ENCODE data around the gene POGLUT3. TPM values are rescaled to one million over a fixed set of nuclear protein-coding genes. Genes with fewer than 3 reads are reported as not detected.

POGLUT3 gene
- polyA plus RNA-seq, 1 donor from 2014 or later = 0.31 TPM

DNA sequence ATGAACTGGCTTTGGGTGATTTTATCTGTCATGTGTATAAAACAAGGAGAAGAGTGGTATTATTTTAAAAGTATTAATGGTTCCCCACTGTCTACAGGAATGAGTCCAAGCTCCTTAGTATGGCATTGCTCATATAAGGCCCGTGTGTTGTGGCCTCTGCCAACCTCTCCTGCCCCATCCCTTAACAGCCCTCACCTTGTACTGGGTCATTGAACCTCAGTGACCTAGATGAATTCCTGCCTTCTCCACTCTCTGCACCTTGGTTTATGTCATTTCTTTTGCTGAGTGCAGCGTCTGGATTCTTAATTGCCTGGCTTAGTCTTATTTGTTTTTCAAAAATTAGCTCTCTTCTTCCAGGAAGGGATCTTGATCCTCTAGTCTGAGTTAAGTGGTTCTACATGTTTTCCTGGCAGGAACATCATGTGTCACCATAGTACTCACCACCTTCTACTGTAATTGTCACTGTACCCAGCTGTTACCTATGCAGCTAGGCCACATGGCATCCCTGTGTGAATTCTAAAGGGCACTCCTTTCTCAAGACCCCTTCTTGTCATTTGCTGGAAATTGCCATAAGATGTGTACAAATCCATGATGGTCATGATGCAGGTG, 36.2 kb upstream of the POGLUT3 start:
- no peaks in the 10 kb centered on the region for H3F3A ChIP-seq (ENCODE audit: insufficient read depth, low read length, poor library complexity, severe bottlenecking)
- no peaks in the 10 kb centered on the region for H3K79me2 ChIP-seq (replicated peaks; ENCODE audit: insufficient read depth, low read length)
- H2AFZ ChIP-seq (ENCODE audit: low read depth, low read length) = no peak overlapping the region
- no peaks in the 10 kb centered on the region for H4K20me1 ChIP-seq (ENCODE audit: insufficient read depth)
- H3K27ac ChIP-seq (ENCODE audit: low read length) = no peak overlapping the region
- H3K9me3 ChIP-seq (ENCODE audit: low read length) = no peaks in the 10 kb centered on the region
- H3K4me2 ChIP-seq (ENCODE audit: low read length) = no peak overlapping the region
- H3K4me3 ChIP-seq (ENCODE audit: low read length) = no peak overlapping the region
- no peak for TF ChIP-seq EP300 (conservative IDR thresholded peaks at IDR 0.05; ENCODE audit: poor library complexity, severe bottlenecking)
- no peak for TF ChIP-seq REST (IDR thresholded peaks at IDR 0.05; ENCODE audit: borderline replicate concordance)
- no peak for TF ChIP-seq SMC3 (conservative IDR thresholded peaks at IDR 0.05; ENCODE audit: poor library complexity)
- TF ChIP-seq MXI1 (conservative IDR thresholded peaks at IDR 0.05; ENCODE audit: poor library complexity, severe bottlenecking) = no peak
- no peak for TF ChIP-seq TAF1 (IDR thresholded peaks at IDR 0.05; ENCODE audit: low read depth)
- no peak for TF ChIP-seq EZH2 (IDR thresholded peaks at IDR 0.05; ENCODE audit: borderline replicate concordance, insufficient read depth, low read length, poor library complexity, severe bottlenecking)
- TF ChIP-seq RAD21 (conservative IDR thresholded peaks at IDR 0.05) = no peak
- TF ChIP-seq, protein P1, sequence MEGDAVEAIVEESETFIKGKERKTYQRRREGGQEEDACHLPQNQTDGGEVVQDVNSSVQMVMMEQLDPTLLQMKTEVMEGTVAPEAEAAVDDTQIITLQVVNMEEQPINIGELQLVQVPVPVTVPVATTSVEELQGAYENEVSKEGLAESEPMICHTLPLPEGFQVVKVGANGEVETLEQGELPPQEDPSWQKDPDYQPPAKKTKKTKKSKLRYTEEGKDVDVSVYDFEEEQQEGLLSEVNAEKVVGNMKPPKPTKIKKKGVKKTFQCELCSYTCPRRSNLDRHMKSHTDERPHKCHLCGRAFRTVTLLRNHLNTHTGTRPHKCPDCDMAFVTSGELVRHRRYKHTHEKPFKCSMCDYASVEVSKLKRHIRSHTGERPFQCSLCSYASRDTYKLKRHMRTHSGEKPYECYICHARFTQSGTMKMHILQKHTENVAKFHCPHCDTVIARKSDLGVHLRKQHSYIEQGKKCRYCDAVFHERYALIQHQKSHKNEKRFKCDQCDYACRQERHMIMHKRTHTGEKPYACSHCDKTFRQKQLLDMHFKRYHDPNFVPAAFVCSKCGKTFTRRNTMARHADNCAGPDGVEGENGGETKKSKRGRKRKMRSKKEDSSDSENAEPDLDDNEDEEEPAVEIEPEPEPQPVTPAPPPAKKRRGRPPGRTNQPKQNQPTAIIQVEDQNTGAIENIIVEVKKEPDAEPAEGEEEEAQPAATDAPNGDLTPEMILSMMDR (IDR thresholded peaks at IDR 0.05; ENCODE audit: poor library complexity, severe bottlenecking) = no peak
- no peak overlapping the region for H3K9ac ChIP-seq (ENCODE audit: low read length)
- no peaks in the 10 kb centered on the region for H3K36me3 ChIP-seq (ENCODE audit: insufficient read depth, low read length)
- H3K27me3 ChIP-seq (ENCODE audit: insufficient read depth, low read depth, low read length) = no peaks in the 10 kb centered on the region
- H3K9me2 ChIP-seq (ENCODE audit: insufficient read depth, low read length) = no peaks in the 10 kb centered on the region

DNA sequence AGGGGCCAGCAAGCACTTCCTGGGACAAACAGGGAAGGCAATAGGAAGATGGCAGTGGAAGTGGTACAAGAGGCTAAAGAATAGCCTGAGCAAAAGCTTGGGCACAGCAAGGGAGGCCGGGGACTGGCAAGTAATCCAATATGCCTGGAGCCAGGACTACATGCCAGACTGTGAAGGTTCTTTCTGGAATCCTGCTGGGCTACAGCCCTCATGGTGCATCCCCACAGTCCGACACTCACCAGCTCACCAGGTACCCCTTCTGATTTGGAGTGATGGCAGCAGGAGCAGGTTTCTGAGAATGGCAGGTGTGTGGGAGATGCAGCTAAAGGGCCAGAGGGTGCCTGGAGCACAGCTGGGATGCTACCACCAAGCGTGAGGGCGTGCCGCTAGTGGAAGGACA, 32.2 kb upstream of the POGLUT3 start:
- Histone ChIP-seq H2AFZ (ENCODE audit: low read depth, low read length) (no peak overlapping the region), H4K20me1 (ENCODE audit: insufficient read depth) (no peaks in the 10 kb centered on the region)

More for the DNA sequence above, 32.2 kb upstream of the POGLUT3 start:
- Histone ChIP-seq H3K9ac (ENCODE audit: low read length) (no peak overlapping the region), H3K27me3 (ENCODE audit: insufficient read depth, low read depth, low read length) (no peaks in the 10 kb centered on the region), H3K27ac (ENCODE audit: low read length) (no peak overlapping the region), H3K4me3 (ENCODE audit: low read length) (no peak overlapping the region), H3K4me2 (ENCODE audit: low read length) (no peak overlapping the region), H3F3A (ENCODE audit: insufficient read depth, low read length, poor library complexity, severe bottlenecking) (no peaks in the 10 kb centered on the region), H3K79me2 (replicated peaks; ENCODE audit: insufficient read depth, low read length) (no peaks in the 10 kb centered on the region), H3K9me3 (ENCODE audit: low read length) (no peaks in the 10 kb centered on the region), H3K9me2 (ENCODE audit: insufficient read depth, low read length) (no peaks in the 10 kb centered on the region), H3K36me3 (ENCODE audit: insufficient read depth, low read length) (no peaks in the 10 kb centered on the region)
- TF ChIP-seq MXI1 (conservative IDR thresholded peaks at IDR 0.05; ENCODE audit: poor library complexity, severe bottlenecking) = no peak
- no peak for TF ChIP-seq RAD21 (conservative IDR thresholded peaks at IDR 0.05)
- TF ChIP-seq EZH2 (IDR thresholded peaks at IDR 0.05; ENCODE audit: borderline replicate concordance, insufficient read depth, low read length, poor library complexity, severe bottlenecking) = no peak
- no peak for TF ChIP-seq REST (IDR thresholded peaks at IDR 0.05; ENCODE audit: borderline replicate concordance)
- no peak for TF ChIP-seq TAF1 (IDR thresholded peaks at IDR 0.05; ENCODE audit: low read depth)
- TF ChIP-seq SMC3 (conservative IDR thresholded peaks at IDR 0.05; ENCODE audit: poor library complexity) = no peak
- TF ChIP-seq, protein P1 (IDR thresholded peaks at IDR 0.05; ENCODE audit: poor library complexity, severe bottlenecking) = no peak
- no peak for TF ChIP-seq EP300 (conservative IDR thresholded peaks at IDR 0.05; ENCODE audit: poor library complexity, severe bottlenecking)
- TF ChIP-seq POLR2AphosphoS5 (IDR thresholded peaks at IDR 0.05) = no peak

Data from neural cell (in vitro differentiated cells).